ENCODE measurements around the gene BRIP1.
A peak's percentile ranks its signal among the peaks of the same experiment; 100 is the strongest.
"Not testable (repeated sequence)": the region's sequence is repeated elsewhere in the genome, so short reads cannot be mapped to it uniquely, and the experiment has no call there.

BRIP1 gene

GRCh38 chr17:61826866-61827265, 36.5 kb downstream of the BRIP1 start:
- not testable (repeated sequence) for DNase-seq

- not testable (repeated sequence) for DNase-seq
Measured at GRCh38 chr17:61826198-61826597, 37.1 kb downstream of the BRIP1 start.

GRCh38 chr17:61825448-61826137, 37.7 kb downstream of the BRIP1 start:
- no peak for DNase-seq

- no peak for DNase-seq
Measured at GRCh38 chr17:61822326-61823285, 40.7 kb downstream of the BRIP1 start.

- no peak for DNase-seq
Measured at GRCh38 chr17:61821655-61822054, 41.7 kb downstream of the BRIP1 start.

- not testable (repeated sequence) for DNase-seq
Measured at GRCh38 chr17:61819265-61819664, 44.1 kb downstream of the BRIP1 start.

GRCh38 chr17:61818225-61818624, 45.1 kb downstream of the BRIP1 start:
- no peak for DNase-seq

- no peak for DNase-seq
Measured at GRCh38 chr17:61817452-61817851, 45.9 kb downstream of the BRIP1 start.

- DNase-seq = no peak
Measured at GRCh38 chr17:61816538-61816937, 46.8 kb downstream of the BRIP1 start.

- DNase-seq = no peak
Measured at GRCh38 chr17:61815863-61816503, 47.3 kb downstream of the BRIP1 start.

GRCh38 chr17:61814485-61814884, 48.8 kb downstream of the BRIP1 start:
- DNase-seq = no peak

GRCh38 chr17:61813211-61813610, 50.1 kb downstream of the BRIP1 start:
- DNase-seq = no peak

- DNase-seq = no peak
Measured at GRCh38 chr17:61812747-61813146, 50.6 kb downstream of the BRIP1 start.

- DNase-seq = peak; percentile 47
Measured at GRCh38 chr17:61809816-61810392, 53.4 kb downstream of the BRIP1 start.

GRCh38 chr17:61808442-61808841, 54.9 kb downstream of the BRIP1 start:
- DNase-seq = no peak

GRCh38 chr17:61806936-61807335, 56.4 kb downstream of the BRIP1 start:
- DNase-seq = no peak

- DNase-seq = no peak
Measured at GRCh38 chr17:61806081-61806828, 57.1 kb downstream of the BRIP1 start.

GRCh38 chr17:61805399-61805798, 57.9 kb downstream of the BRIP1 start:
- no peak for DNase-seq

GRCh38 chr17:61803796-61804195, 59.5 kb downstream of the BRIP1 start:
- no peak for DNase-seq

GRCh38 chr17:61803216-61803615, 60.1 kb downstream of the BRIP1 start:
- DNase-seq = no peak

- DNase-seq = no peak
Measured at GRCh38 chr17:61799812-61800484, 63.4 kb downstream of the BRIP1 start.

GRCh38 chr17:61797283-61797682, 66.0 kb downstream of the BRIP1 start:
- no peak for DNase-seq

Data from NCI-H2171 (cell line).